H1 (cell line): Measurements from ENCODE around the gene METTL1.
"Not testable (repeated sequence)": the region's sequence is repeated elsewhere in the genome, so short reads cannot be mapped to it uniquely, and the experiment has no call there.

Source experiments
- CHD2 ChIP-seq: IDR thresholded peaks from 2 replicates; pipeline ENCODE4 v1.6.1; 2012; ENCODE audit warnings: low read length, improper control_type of control experiment
- CTCF ChIP-seq, 3 experiments: IDR thresholded peaks; 1 replicate in 2 of 3; 2 replicates in 1 of 3; pipeline versions ENCODE4 v1.5.1 to v1.6.1; 2011; ENCODE audit warnings: low read length in 3 of 3, mild to moderate bottlenecking in 3 of 3, inconsistent platforms in 2 of 3, low read depth in 1 of 3, moderate library complexity in 1 of 3; ENCODE audit not compliant: insufficient read depth in 1 of 3; ENCODE audit errors: control extremely low read depth in 1 of 3
- EP300 ChIP-seq, 2 experiments: IDR thresholded peaks; 1 replicate in 1 of 2; 2 replicates in 1 of 2; pipeline ENCODE4 v1.6.1; 2011 to 2012; ENCODE audit warnings: low read depth in 2 of 2, low read length in 2 of 2, mild to moderate bottlenecking in 2 of 2, borderline replicate concordance in 1 of 2, inconsistent platforms in 1 of 2, moderate library complexity in 1 of 2
- POLR2AphosphoS5 ChIP-seq: IDR thresholded peaks from 2 replicates; pipeline ENCODE4 v1.6.1; 2011; ENCODE audit warnings: low read depth, low read length
- RAD21 ChIP-seq, 2 experiments: IDR thresholded peaks in 1 of 2; conservative IDR thresholded peaks in 1 of 2; 2 replicates each; pipeline ENCODE4 v1.6.1; 2011; ENCODE audit warnings: low read depth in 2 of 2, low read length in 2 of 2, improper control_type of control experiment in 1 of 2, inconsistent platforms in 1 of 2, mild to moderate bottlenecking in 1 of 2, moderate library complexity in 1 of 2
- RFX5 ChIP-seq: IDR thresholded peaks from 2 replicates; pipeline ENCODE4 v1.6.1; 2011; ENCODE audit warnings: low read depth, low read length, improper control_type of control experiment, borderline replicate concordance
- TBP ChIP-seq: IDR thresholded peaks from 2 replicates; pipeline ENCODE4 v1.6.1; 2011; ENCODE audit warnings: low read depth, low read length, improper control_type of control experiment

DNA sequence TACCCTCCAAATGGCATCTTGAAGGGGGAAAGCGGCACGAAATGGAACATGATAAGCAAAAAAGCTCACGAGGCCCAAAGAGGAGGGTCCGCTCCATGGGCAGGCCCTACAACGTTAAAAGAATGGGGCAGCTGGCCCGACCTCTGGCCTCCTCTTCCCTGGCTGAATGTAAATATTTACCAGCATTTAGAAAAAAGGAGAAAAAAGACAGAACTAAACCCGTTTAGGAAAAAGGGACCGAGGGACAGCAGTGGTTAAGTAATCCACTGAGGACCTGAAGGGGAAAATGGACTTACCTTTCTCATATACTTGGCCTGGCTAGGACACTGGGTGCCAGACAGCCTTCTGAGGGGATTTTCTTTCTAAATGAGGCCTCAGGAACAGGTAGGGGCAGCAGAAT is 48.2 kb upstream of the METTL1 start:
- TF ChIP-seq CTCF (IDR thresholded peaks at IDR 0.05; ENCODE audit: control extremely low read depth in 1 of 3, insufficient read depth in 1 of 3, low read depth in 1 of 3, low read length in 3 of 3); EP300 (IDR thresholded peaks at IDR 0.05; ENCODE audit: borderline replicate concordance in 1 of 2, low read depth in 2 of 2, low read length in 2 of 2); CHD2; POLR2AphosphoS5; RAD21 (IDR thresholded peaks at IDR 0.05 in 1 of 2, conservative IDR thresholded peaks at IDR 0.05 in 1 of 2; ENCODE audit: low read depth in 2 of 2, low read length in 2 of 2); RFX5; TBP: not testable (repeated sequence)
